Panc1 (cell line): ENCODE data around the gene SCN3B. TPM values are rescaled to one million over a fixed set of nuclear protein-coding genes. Genes with fewer than 3 reads are reported as not detected.

Experiments
- ATAC-seq: fragments of 200-7000 bp; cut with Tn5 transposase; 2 replicates; pipeline ENCODE4 v1.9.1; 2020; ENCODE audit warnings: mild to moderate bottlenecking, moderate library complexity
- BruUV-seq: library from RNA; stranded (reverse); fragments of 400-500 nt; replicated peaks from 2 replicates; lab custom pipeline; 2021; lab: Mats Ljungman, UMichigan
- CTCF ChIA-PET: fragments of 300-600 bp; sonication (Branson Sonifier 250); formaldehyde crosslinking; loops from one replicate; lab custom pipeline; 2022; ENCODE audit warnings: antibody characterized with exemption; lab: Charles Lee
- POLR2A ChIA-PET: fragments of 300-600 bp; sonication (Branson Sonifier 250); formaldehyde crosslinking; loops from one replicate; lab custom pipeline; 2022; ENCODE audit warnings: antibody characterized with exemption; lab: Charles Lee
- DNase-seq: peaks from one replicate; pipeline ENCODE4 v3.0.0-alpha.2; 2010; ENCODE audit warnings: low read depth, low spot score
- H3K27ac ChIP-seq: 2 replicates; pipeline ENCODE4 v1.5.1; 2011; ENCODE audit warnings: mild to moderate bottlenecking, low read length, inconsistent platforms
- H3K27me3 ChIP-seq: fragments of 200-500 bp; sonication (Bioruptor generic); 2 replicates; pipeline ENCODE4 v1.6.0; 2014; ENCODE audit warnings: low read length, inconsistent platforms; ENCODE audit not compliant: control insufficient read depth, insufficient read depth
- H3K36me3 ChIP-seq: fragments of 200-500 bp; sonication (Bioruptor generic); 2 replicates; pipeline ENCODE4 v1.5.1; 2014; ENCODE audit warnings: inconsistent platforms, mild to moderate bottlenecking, low read length, moderate library complexity; ENCODE audit not compliant: control insufficient read depth, insufficient read depth
- H3K4me1 ChIP-seq: 2 replicates; pipeline ENCODE4 v1.5.1; 2011; ENCODE audit warnings: inconsistent platforms, mild to moderate bottlenecking, low read length, moderate library complexity; ENCODE audit not compliant: control insufficient read depth, insufficient read depth
- H3K4me3 ChIP-seq, 2 experiments: 2 replicates each; pipeline ENCODE4 v1.5.1; 2011 to 2012; ENCODE audit warnings: low read depth in 2 of 2, low read length in 2 of 2, mild to moderate bottlenecking in 2 of 2, inconsistent platforms in 1 of 2, moderate library complexity in 1 of 2
- H3K9me3 ChIP-seq: fragments of 200-500 bp; sonication (Bioruptor generic); 2 replicates; pipeline ENCODE4 v1.5.1; 2014; ENCODE audit warnings: low read depth, mild to moderate bottlenecking, inconsistent platforms, low read length, moderate library complexity; ENCODE audit not compliant: control insufficient read depth, insufficient read depth
- POLR2AphosphoS5 ChIP-seq: IDR thresholded peaks from 2 replicates; pipeline ENCODE4 v1.6.1; 2012; ENCODE audit warnings: mild to moderate bottlenecking, low read depth, low read length, moderate library complexity
- SIN3A ChIP-seq: IDR thresholded peaks from 2 replicates; pipeline ENCODE4 v1.6.1; 2012; ENCODE audit warnings: low read depth, mild to moderate bottlenecking, low read length, moderate library complexity, borderline replicate concordance; ENCODE audit not compliant: insufficient read depth
- TCF7L2 ChIP-seq: IDR thresholded peaks from 2 replicates; pipeline ENCODE4 v1.6.1; 2011; ENCODE audit warnings: mild to moderate bottlenecking, low read depth, low read length, inconsistent platforms
- in situ Hi-C: cut with HindIII; loops from 2 replicates; pipeline ENCODE4 v1.10.0; 2016; ENCODE audit warnings: low sequenced_read_pairs, low pct_unique_long_range_greater_than_20kb
- intact Hi-C: fragments of 100-400 bp; cut with micrococcal nuclease; formaldehyde crosslinking; loops from one replicate; pipeline ENCODE4 v1.10.0; 2022; ENCODE audit not compliant: unreplicated experiment
- total RNA-seq: library from RNA; stranded (reverse); gene quantifications from one replicate; pipeline ENCODE4 v1.2.1, GENCODE V29; 2021; ENCODE audit not compliant: unreplicated experiment
- TF ChIP-seq, protein P1 (sequence below): fragments of 450-650 bp; IDR thresholded peaks from 2 replicates; pipeline ENCODE4 v1.5.1; 2017; ENCODE audit warnings: mild to moderate bottlenecking
- TF ChIP-seq, protein P2 (sequence below), 2 experiments: IDR thresholded peaks; 2 replicates each; pipeline ENCODE4 v1.6.1; 2011 to 2012; ENCODE audit warnings: low read depth in 2 of 2, control low read depth in 1 of 2, low read length in 1 of 2, mild to moderate bottlenecking in 1 of 2, moderate library complexity in 1 of 2; ENCODE audit not compliant: insufficient read depth in 1 of 2

SCN3B gene
- total RNA-seq, 1 experiment from 2014 or later = 0.10 TPM

GRCh38 chr11:123601743-123602142, 52.7 kb downstream of the SCN3B start:
- CTCF ChIA-PET = interaction anchor here (0.7 kb wide), 1 partner anchor 16 kb away, joined by 3 read pairs; no protein-coding TSS in a partner anchor
- in situ Hi-C loops = no loop called here

GRCh38 chr11:123601136-123601535, 53.3 kb downstream of the SCN3B start:
- no peak overlapping the region for H3K4me3 ChIP-seq
- H3K27me3 ChIP-seq = peaks cover 5% of the 10 kb centered on the region; the same call in 1 of the 2 replicates
- intact Hi-C loops = no loop called here
- no peak for DNase-seq
- ChIA-PET POLR2A (no interaction called here), CTCF (interaction anchor here (0.7 kb wide), 1 partner anchor 15 kb away, joined by 3 read pairs; no protein-coding TSS in a partner anchor)
- H3K4me1 ChIP-seq = no peaks in the 10 kb centered on the region
- no peak for TF ChIP-seq TCF7L2
- TF ChIP-seq, protein P1, sequence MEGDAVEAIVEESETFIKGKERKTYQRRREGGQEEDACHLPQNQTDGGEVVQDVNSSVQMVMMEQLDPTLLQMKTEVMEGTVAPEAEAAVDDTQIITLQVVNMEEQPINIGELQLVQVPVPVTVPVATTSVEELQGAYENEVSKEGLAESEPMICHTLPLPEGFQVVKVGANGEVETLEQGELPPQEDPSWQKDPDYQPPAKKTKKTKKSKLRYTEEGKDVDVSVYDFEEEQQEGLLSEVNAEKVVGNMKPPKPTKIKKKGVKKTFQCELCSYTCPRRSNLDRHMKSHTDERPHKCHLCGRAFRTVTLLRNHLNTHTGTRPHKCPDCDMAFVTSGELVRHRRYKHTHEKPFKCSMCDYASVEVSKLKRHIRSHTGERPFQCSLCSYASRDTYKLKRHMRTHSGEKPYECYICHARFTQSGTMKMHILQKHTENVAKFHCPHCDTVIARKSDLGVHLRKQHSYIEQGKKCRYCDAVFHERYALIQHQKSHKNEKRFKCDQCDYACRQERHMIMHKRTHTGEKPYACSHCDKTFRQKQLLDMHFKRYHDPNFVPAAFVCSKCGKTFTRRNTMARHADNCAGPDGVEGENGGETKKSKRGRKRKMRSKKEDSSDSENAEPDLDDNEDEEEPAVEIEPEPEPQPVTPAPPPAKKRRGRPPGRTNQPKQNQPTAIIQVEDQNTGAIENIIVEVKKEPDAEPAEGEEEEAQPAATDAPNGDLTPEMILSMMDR = no peak
- no peak for TF ChIP-seq POLR2AphosphoS5
- no peak for TF ChIP-seq SIN3A
- TF ChIP-seq, protein P2, sequence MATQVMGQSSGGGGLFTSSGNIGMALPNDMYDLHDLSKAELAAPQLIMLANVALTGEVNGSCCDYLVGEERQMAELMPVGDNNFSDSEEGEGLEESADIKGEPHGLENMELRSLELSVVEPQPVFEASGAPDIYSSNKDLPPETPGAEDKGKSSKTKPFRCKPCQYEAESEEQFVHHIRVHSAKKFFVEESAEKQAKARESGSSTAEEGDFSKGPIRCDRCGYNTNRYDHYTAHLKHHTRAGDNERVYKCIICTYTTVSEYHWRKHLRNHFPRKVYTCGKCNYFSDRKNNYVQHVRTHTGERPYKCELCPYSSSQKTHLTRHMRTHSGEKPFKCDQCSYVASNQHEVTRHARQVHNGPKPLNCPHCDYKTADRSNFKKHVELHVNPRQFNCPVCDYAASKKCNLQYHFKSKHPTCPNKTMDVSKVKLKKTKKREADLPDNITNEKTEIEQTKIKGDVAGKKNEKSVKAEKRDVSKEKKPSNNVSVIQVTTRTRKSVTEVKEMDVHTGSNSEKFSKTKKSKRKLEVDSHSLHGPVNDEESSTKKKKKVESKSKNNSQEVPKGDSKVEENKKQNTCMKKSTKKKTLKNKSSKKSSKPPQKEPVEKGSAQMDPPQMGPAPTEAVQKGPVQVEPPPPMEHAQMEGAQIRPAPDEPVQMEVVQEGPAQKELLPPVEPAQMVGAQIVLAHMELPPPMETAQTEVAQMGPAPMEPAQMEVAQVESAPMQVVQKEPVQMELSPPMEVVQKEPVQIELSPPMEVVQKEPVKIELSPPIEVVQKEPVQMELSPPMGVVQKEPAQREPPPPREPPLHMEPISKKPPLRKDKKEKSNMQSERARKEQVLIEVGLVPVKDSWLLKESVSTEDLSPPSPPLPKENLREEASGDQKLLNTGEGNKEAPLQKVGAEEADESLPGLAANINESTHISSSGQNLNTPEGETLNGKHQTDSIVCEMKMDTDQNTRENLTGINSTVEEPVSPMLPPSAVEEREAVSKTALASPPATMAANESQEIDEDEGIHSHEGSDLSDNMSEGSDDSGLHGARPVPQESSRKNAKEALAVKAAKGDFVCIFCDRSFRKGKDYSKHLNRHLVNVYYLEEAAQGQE (IDR thresholded peaks at IDR 0.05; ENCODE audit: insufficient read depth in 1 of 2, low read depth in 2 of 2, low read length in 1 of 2) = no peak
- no peak for ATAC-seq
- BruUV-seq = no TSS peak
- H3K36me3 ChIP-seq = no peaks in the 10 kb centered on the region
- H3K27ac ChIP-seq = no peak overlapping the region
- in situ Hi-C loops = no loop called here
- no peaks in the 10 kb centered on the region for H3K9me3 ChIP-seq

More at GRCh38 chr11:123601743-123602142, 52.7 kb downstream of the SCN3B start:
- TF ChIP-seq TCF7L2 = no peak
- TF ChIP-seq, protein P2 (IDR thresholded peaks at IDR 0.05; ENCODE audit: insufficient read depth in 1 of 2, low read depth in 2 of 2, low read length in 1 of 2) = no peak
- no peak for TF ChIP-seq POLR2AphosphoS5
- TF ChIP-seq SIN3A = no peak
- TF ChIP-seq, protein P1 = no peak
- no peak overlapping the region for H3K4me3 ChIP-seq
- no peaks in the 10 kb centered on the region for H3K36me3 ChIP-seq
- ATAC-seq (peak; percentile 69; the same call in 1 of the 2 replicates), DNase-seq (no peak)
- intact Hi-C loops = no loop called here
- no TSS peak for BruUV-seq
- no peak overlapping the region for H3K27ac ChIP-seq
- no peaks in the 10 kb centered on the region for H3K4me1 ChIP-seq
- H3K9me3 ChIP-seq = no peaks in the 10 kb centered on the region
- H3K27me3 ChIP-seq = peaks cover 7% of the 10 kb centered on the region; the same call in 1 of the 2 replicates
- POLR2A ChIA-PET = no interaction called here
